Midbrain (tissue), 1 donor: ENCODE results near the gene ZNF579.

ENCODE experiments used
- DNase-seq: peaks from one replicate; lab custom pipeline; 2025; lab: John Stamatoyannopoulos, UW

The ZNF579 gene

DNA sequence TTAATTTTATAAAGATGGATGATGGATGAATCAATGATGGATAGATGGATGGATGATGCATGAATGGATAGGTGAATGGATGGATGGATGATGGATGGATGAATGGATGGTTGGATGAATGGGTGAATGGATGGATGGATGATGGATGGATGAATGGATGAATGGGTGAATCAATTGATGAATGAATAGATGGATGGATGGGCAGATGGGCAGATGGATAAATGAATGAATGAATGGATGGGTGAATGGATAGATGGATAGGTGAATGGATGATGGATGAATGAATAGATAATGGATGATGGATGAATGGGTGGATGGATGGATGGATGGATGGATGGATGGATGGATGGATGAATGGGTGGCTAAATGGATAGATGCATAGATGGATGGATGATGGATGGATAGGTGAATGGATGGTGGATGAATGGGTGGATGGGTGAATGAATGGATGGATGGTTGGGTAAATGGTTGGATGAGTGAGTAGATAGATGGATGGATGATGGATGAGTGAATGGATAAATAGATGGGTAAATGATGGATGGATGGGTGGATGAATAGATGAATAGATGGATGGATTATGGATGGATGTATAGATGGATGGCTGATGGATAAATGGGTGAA lies 12.8 kb downstream of the ZNF579 start:
- no peak for DNase-seq

DNA sequence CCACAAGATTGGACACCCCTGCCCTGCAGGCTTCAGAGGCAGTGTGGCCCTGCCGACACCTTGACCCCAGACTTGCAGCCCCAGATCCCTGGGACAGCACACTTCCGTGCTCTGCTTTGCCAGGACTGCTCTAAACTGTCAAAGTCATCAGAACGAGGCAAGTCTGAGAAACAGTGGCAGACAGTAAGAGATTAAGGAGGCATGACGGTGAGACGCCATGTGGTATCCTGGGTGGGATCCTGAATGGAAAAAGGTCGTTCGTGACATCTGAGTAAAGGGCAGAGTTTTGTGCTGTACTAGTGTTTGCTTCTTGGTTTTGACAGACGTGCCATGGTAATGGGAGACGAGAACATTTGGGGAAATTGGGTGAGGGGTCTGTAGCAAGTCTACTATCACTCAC lies 13.8 kb downstream of the ZNF579 start:
- no peak for DNase-seq

DNA sequence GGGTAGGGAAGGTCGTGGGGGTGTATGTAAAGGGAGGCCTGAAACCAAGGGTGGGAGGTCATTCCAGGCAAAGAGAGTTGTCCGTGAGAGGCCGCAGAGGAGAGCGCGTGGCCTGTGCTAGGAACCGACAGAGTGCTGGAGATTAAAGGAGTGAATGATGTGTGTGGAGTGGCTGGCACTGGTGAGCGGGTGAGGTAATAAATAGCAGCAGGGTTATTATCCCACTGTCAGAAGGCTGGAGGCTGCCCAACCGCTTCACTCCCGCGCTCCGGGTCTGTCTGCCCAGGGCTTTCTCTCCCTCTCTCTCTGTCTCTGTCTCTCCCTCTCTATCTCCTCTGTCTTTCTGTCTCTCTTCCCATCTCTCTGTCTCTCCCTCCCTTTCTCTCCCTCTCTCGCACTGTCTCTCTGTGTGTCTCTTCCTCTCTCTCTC lies 17.4 kb downstream of the ZNF579 start:
- DNase-seq, result no peak

DNA sequence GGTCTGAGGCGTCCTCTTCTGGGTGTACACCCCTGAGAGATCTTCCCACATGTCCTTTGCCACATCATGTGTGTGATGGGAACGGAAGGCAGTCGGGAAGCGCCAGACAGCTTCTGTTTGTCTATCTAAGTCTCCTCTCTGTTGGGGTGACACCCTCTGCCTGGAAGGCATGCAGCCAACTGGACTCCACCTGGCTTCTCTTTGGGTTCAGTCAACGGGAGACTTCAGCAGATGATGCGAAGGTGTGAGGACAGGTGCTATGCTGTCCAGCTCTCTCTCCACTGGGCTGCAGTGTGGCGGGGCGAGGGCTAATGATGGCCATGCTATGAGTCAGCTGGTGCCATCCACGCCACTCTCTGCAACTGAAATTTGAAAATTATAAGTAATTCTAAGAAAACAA lies 21.0 kb downstream of the ZNF579 start:
- DNase-seq, result no peak

DNA sequence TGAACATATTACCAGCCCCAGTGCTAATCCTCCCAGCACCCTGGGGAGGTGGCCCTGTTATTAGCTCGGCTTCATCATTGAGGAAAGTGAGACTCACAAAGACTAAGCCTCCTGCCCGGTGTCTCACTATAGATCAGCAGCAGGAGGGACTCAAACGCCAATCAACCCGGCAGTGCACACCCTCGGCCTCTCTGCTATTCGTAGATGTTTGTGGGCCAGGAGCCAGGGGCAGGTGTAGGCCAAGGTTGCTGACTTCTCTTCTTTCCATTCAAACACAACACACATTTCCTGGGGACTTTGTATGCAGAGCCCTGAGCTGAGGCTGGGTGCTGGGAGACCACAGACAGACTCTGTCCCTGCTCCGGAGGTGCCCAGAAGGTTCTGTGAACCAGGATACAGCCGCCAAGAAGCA lies 25.9 kb downstream of the ZNF579 start:
- no peak for DNase-seq

DNA sequence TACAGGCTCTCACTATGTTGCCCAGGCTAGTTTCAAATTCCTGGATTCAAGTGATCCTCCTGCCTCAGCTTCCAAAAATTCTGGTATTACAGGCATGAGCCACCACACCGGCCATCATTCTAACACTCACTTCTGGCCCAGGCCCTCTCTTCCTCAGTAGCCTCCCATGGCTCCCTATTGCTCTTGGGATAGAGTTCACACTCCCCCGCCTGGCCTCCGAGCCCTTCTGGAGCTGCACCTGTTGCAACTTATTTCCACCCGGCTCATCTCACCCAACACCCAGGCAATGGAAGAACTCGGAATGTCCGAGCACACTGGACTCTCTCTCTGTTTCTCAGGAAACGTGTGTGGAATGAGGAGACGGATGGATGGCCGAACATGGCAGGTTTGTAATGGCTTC lies 26.3 kb downstream of the ZNF579 start:
- no peak for DNase-seq

DNA sequence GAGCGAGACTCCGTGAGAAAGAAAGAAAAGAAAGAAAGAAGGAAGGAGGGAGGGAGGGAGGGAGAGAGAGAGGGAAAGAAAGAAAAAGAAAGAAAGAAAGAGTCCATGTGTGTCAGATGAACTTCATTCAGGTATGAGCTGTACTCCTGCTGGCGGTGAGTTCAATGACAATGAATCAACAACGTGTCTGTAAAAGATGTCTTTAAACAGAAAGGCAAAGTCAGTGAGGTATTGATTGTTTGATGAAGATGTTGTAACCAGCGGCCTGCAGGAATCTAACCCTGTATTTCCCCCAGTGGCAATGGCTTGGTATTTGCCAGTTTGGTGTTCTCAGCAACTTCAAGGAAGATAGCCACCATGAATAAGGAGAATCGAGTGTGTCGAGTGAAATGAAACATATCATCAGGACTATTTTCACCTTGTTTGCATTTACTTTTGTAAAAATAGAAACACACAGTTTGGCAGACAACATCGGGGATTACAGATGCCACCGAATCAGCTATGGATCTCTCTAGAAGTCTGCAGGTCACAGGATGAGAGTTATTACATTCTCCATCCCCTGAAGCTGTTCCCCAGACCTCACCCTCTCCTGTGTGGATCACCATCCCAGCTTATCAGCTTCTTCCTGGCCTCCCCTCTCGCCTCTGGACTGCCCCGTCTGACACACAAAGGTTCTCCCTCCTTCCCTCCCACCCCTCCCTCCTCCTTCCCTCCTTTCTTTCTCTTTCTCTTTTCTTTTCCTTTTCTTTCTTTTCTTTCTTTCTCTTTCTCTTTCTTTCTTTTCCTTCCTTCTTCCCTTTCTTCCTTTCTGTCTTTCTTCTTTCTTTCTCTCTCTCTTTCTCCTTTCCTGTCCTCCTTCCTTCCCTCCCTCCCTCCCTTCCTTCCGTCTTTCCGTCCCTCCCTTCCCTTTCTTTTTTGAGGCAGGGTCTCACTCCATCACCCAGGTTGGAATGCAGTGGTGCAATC lies 27.1 kb downstream of the ZNF579 start:
- no peak for DNase-seq

DNA sequence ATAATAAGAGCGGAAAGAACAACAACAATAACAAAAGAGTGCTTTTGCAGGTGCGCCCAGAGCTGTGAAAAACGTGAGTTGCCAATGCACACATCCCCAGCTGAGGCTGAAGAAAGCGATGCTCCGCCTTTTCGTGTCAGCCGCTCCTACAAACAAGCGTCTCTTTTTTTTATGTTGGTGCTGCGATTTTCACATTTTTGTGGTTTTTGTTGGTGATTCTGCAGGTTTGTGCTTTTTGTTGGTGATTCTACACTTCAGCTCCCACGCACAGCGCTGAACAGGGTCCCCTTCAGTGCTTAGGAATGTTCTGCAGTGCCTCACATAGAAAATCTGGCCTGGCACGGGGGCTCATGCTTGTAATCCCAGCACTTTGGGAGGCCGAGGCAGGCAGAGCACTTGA lies 28.0 kb downstream of the ZNF579 start:
- DNase-seq, result no peak

DNA sequence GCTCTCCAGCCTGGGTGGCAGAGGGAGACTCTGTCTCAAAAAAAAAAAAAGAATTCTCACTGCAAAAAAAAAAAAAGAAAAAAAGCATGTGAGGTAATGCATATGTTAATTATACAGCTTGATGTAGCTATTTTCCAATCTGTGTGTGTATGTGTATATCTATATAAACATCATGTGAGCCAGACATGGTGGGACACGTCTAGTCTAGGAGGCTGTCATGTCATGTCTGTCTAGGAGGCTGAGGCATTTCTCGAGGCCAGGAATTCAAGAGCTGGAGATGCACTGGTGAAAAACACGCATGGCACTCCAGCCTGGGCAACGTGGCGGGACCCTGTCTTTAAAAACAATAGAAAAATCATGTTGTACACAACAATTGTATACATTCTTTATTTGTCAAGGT lies 28.4 kb downstream of the ZNF579 start:
- no peak for DNase-seq

DNA sequence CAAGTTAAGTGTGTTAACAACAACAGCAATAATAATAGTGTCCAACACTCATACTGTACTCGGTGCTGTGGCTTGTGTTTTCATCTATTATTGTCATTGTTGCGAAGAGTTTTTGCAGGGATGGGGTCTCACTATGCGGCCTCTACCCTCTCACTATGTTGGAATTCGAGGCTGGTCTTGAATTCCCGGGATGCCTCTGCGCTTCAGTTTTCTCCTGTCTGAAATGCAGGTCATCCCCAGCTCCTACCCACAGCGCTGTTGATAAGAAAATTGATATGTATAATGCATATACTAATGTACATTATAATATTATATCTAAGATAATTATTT lies 30.4 kb downstream of the ZNF579 start:
- DNase-seq, result no peak

DNA sequence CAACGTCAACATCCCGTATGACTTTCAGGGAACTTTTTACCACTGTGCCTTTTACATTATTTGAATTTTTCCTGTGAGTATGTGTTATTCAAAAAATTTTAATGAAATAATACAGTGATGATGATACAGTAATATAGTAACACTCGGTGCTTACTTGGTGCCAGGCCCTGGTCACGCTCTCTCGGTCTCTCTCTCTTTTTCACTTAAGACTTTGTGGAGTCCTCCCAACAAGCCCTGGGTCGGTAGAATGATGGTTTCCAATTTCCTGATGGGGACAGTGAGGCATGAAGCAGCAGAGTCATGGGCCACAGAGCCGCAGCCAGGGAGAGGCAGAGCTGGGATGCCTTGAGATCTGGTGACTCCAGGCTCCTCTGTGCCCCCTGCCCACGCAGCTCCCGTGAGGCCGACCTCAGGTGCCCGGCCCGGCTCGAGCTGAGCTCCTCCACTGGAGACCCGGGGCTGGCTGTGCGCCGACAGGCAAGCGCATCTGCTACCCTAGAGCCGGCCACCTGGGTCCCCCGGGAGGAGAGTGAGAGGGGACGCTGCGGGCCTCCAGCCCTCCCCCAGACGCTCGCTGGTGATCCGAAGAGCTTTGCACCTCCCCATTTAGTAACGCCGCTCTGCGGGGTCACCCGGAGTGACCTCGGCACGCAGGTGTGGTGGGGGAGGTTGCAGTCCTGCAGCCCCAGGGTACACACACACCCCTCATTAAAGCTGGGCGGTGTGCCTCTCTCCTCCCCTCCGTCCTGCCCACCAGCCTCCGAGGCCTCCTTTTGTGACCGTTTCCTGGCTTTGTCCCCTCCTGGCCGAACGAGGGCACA lies 30.9 kb downstream of the ZNF579 start:
- DNase-seq, result no peak

DNA sequence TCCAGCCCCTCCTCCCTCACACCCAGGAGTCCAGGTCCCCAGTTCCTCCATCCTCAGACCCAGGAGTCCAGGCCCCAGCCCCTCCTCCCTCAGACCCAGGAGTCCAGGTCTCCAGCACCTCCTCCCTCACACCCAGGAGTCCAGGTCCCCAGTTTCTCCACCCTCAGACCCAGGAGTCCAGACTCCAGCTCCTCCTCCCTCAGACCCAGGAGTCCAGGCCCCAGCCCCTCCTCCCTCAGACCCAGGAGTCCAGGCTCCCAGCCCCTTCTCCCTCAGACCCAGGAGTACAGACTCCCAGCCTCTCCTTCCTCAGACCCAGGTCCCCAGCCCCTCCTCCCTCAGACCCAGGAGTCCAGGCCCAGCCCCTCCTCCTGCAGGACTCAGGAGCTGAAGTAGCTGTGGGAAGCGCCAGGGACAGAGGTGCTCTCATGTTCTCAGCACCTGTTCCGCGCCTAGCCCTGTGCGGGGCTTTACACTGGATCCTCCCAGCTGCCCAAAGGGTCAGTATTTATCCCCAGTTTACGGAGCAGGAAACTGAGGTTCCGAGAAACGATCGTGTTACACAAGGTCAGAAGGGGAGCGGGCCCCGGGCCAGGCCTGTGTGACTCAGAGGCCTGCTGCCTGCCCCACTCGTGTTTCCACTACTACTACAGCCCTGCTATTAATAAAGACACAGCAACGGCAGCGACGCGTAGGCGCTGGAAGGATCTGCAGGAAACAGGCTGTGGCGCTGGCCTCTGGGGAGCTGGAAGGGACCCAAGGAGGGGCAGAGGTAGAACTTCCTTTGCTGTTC lies 33.6 kb downstream of the ZNF579 start:
- no peak for DNase-seq

DNA sequence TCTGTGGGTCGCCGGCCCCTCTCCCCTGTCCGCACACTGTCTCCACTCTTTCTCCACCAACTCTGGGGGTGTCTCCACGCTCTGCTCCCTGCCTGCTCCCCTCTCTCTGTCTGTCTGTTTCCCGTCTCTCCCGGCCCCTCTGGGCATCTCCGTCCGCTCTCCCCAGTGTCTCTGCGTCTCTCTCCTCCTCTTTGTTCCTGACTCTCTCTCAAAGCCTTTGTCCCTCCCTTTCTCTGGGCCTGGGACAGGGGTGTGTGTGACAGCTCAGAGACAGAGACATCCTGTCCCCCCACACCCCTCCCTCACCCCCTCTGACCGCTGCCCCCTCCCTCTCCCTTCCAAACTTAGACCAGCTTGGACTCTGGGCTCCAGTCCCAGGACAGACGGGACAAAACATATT lies 34.6 kb downstream of the ZNF579 start:
- DNase-seq, result no peak

DNA sequence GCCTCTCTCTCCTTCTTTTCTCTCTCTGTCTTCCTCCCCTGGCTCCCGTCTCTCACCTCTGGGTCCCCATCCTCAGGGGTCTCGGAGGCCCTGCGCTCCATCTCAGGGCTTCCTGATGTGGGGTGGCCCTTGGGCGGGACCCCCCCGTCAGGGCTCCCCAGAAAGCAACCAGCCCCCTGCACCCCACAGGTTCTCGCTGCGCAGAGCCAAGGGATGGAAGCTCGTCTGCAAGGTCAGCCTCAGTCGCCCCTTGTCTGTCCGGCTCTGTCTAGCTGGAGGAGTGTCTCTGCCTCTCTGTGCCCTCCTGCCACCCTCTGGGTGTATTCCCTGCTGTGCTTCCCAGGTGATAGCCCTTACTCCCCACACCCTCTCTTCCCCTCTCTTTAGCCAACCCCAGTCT lies 35.2 kb downstream of the ZNF579 start, which contains the start of gene SBK3:
SBK3 (minus strand) TSS at position 101 of the 400 bp plus-strand sequence; CDS start at position 101, 0 bp downstream.
- DNase-seq, result no peak

DNA sequence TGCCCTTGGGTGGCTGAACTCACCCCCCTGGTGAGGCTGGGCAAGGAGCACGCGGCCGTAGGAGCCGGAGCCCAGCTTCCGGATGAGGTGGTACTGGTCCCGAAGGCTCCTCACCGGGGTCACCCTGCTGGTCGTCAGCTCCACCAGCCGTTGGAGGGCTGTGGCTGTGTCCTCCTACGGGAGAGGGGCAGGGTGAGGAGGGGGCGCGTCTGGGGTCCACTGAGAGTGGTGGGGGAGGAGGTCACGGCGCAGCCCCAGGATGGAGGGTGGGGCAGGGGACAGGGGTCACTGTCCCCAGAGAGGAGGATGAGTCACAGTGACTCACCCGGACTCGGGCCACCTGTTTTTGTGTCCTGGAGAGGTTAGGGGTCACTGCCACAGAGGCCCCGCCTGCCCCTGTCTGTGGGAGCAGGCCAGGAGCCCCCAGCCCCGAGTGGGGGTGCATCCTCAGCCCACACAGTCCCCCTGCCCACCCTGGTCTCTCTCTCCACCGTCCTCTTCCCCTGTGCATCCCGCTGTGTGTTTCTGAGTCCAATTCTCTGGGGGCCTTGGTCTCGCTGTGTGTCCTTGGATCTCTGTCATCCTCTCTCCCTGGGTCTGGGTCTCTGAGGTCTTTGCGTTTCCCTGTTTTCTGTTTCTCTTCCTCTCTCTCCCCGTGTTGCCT lies 35.7 kb downstream of the ZNF579 start:
- DNase-seq, result no peak

DNA sequence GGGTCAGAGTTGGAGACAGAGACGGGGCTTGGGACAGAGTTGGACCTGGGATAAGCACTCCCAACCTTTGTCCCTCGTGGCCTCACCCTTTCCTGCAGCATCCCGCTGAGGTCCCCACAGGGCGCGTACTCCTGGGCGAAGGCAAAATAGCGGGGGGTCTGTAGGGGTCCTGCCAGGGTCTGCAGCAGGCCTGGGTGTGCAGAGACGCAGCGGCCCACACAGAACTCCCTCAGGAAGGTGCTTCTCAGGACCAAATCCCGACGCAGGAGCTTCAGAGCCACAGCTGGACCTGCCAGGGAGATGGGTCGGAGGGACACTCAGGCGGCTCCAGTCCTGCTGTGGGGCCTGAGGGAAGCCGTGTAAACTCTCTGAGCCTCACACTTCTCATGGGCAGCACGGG lies 36.6 kb downstream of the ZNF579 start:
- DNase-seq, result no peak

DNA sequence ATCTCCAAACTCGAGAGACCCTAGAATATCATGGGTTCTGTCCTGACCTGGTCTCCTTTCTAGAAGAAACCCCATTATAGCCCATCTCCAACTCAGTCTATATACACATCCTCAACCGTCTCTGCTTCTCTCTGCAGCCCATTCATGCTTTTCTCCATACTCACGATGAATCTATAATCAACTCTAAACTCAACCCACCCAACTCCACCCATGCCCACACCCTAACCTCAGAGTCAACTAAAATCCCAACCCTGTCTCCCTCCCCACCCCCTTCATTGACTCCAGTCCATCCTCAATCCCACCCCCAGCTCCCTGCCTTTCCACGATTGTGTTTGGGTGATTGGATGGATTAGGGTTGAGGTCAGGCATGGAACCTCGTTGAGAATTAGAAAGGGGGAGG lies 37.1 kb downstream of the ZNF579 start:
- no peak for DNase-seq

DNA sequence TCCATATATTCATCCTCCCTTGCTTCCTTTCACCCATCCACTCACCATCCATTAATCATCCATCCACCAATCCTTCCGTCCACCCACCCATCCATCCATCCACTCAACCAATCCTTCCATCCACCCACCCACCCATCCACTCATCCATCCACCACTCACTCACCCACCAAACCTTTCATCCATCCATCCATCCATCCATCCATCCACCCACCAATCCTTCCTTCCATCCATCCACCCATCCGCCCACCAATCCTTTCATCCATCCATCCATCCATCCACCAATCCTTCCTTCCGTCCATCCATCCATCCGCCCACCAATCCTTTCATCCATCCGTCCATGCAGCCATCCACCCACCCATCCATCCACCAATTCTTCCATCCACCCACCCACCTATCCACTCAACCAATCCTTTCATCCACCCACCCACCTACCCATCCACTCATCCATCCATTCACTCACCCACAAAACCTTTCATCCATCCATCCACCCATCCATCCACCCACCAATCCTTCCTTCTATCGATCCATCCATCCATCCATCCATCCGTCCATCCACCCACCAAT lies 38.3 kb downstream of the ZNF579 start:
- no peak for DNase-seq

DNA sequence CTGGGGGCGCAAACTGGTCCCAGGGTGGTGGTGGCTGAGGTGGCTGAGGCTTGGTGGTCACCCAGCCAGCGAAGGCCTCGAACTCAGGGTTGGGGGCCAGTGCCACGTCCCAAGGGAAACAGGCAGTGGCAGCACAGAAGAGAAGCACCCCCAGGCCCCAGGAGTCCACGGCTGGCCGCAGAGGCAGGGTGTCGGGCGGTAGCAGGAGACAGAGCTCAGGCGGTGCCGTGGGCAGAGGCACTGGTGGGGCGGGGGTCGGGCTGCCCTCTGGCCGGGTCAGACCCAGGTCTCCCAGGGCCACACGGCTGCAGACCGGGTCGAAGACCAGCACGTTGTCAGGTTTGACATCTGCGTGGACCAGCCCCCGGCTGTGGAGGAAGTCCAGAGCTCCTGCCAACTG lies 39.6 kb downstream of the ZNF579 start:
- no peak for DNase-seq

DNA sequence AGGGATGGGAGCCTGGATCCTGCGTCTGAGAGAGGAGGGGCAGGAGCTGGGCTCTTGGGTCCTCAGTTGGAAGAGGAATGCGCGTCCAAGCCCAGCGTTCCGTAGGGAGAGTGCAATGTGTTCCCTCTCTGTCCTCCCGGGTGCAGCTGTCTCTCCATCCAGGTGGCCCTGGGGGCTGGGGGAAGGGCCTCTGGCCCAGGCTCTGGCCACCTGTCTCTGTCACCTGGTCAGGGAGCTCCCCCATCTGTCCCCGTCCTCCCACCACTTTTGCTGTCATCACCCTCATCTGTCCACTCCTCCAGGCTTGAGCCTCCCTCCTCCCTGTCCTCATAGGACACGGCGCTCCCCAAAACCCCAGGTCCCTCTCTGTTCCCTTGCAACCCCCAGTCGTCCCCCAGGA lies 40.0 kb downstream of the ZNF579 start:
- DNase-seq, result no peak
